ENCODE measurements around the gene ARFRP1.

The ARFRP1 gene

GRCh38 chr20:63749597-63750508 lies 42.1 kb upstream of the ARFRP1 start:
- Histone ChIP-seq H3K36me3 (ENCODE audit: control insufficient read depth, insufficient read depth, low read length) (peaks cover 9% of the 10 kb centered on the region), H3K27me3 (ENCODE audit: control insufficient read depth, insufficient read depth, low read length) (no peaks in the 10 kb centered on the region), H3K4me3 (ENCODE audit: low read length) (no peak overlapping the region), H3K9me3 (ENCODE audit: control insufficient read depth, insufficient read depth, low read length) (no peaks in the 10 kb centered on the region), H3K4me1 (ENCODE audit: control insufficient read depth, insufficient read depth, low read length) (peaks cover 3% of the 10 kb centered on the region), H3K27ac (ENCODE audit: low read length) (no peak overlapping the region)
- no CpG with 5 or more reads among the region's 16 CpGs for WGBS (ENCODE audit: insufficient coverage, insufficient read length)
- DNase-seq (ENCODE audit: low read depth, low spot score): no peak

GRCh38 chr20:63748934-63749270 lies 41.1 kb upstream of the ARFRP1 start:
- WGBS (ENCODE audit: insufficient coverage, insufficient read length): no CpG with 5 or more reads among the region's 11 CpGs
- Histone ChIP-seq H3K4me3 (ENCODE audit: low read length) (no peak overlapping the region), H3K36me3 (ENCODE audit: control insufficient read depth, insufficient read depth, low read length) (peaks cover 9% of the 10 kb centered on the region), H3K9me3 (ENCODE audit: control insufficient read depth, insufficient read depth, low read length) (no peaks in the 10 kb centered on the region), H3K27me3 (ENCODE audit: control insufficient read depth, insufficient read depth, low read length) (no peaks in the 10 kb centered on the region), H3K27ac (ENCODE audit: low read length) (no peak overlapping the region), H3K4me1 (ENCODE audit: control insufficient read depth, insufficient read depth, low read length) (peaks cover 3% of the 10 kb centered on the region)
- DNase-seq (ENCODE audit: low read depth, low spot score): no peak

GRCh38 chr20:63748070-63748933 lies 40.5 kb upstream of the ARFRP1 start:
- Histone ChIP-seq H3K27me3 (ENCODE audit: control insufficient read depth, insufficient read depth, low read length) (no peaks in the 10 kb centered on the region), H3K36me3 (ENCODE audit: control insufficient read depth, insufficient read depth, low read length) (peaks cover 9% of the 10 kb centered on the region), H3K27ac (ENCODE audit: low read length) (no peak overlapping the region), H3K9me3 (ENCODE audit: control insufficient read depth, insufficient read depth, low read length) (no peaks in the 10 kb centered on the region), H3K4me3 (ENCODE audit: low read length) (no peak overlapping the region), H3K4me1 (ENCODE audit: control insufficient read depth, insufficient read depth, low read length) (peaks cover 3% of the 10 kb centered on the region)
- no CpG with 5 or more reads among the region's 20 CpGs for WGBS (ENCODE audit: insufficient coverage, insufficient read length)
- no peak for DNase-seq (ENCODE audit: low read depth, low spot score)

- Histone ChIP-seq H3K36me3 (ENCODE audit: control insufficient read depth, insufficient read depth, low read length) (peaks cover 9% of the 10 kb centered on the region), H3K9me3 (ENCODE audit: control insufficient read depth, insufficient read depth, low read length) (no peaks in the 10 kb centered on the region), H3K4me3 (ENCODE audit: low read length) (no peak overlapping the region), H3K27me3 (ENCODE audit: control insufficient read depth, insufficient read depth, low read length) (no peaks in the 10 kb centered on the region), H3K4me1 (ENCODE audit: control insufficient read depth, insufficient read depth, low read length) (peaks cover 3% of the 10 kb centered on the region), H3K27ac (ENCODE audit: low read length) (no peak overlapping the region)
- no peak for DNase-seq (ENCODE audit: low read depth, low spot score)
- no CpG with 5 or more reads among the region's 13 CpGs for WGBS (ENCODE audit: insufficient coverage, insufficient read length)
These were observed 39.9 kb upstream of the ARFRP1 start for GRCh38 chr20:63747622-63748069.

- Histone ChIP-seq H3K9me3 (ENCODE audit: control insufficient read depth, insufficient read depth, low read length) (no peaks in the 10 kb centered on the region), H3K4me1 (ENCODE audit: control insufficient read depth, insufficient read depth, low read length) (peaks cover 4% of the 10 kb centered on the region), H3K27ac (ENCODE audit: low read length) (no peak overlapping the region), H3K36me3 (ENCODE audit: control insufficient read depth, insufficient read depth, low read length) (peaks cover 5% of the 10 kb centered on the region), H3K4me3 (ENCODE audit: low read length) (no peak overlapping the region), H3K27me3 (ENCODE audit: control insufficient read depth, insufficient read depth, low read length) (no peaks in the 10 kb centered on the region)
- no peak for DNase-seq (ENCODE audit: low read depth, low spot score)
- WGBS (ENCODE audit: insufficient coverage, insufficient read length): no CpG with 5 or more reads among the region's 47 CpGs
These were observed 39.1 kb upstream of the ARFRP1 start for GRCh38 chr20:63746751-63747315.

- DNase-seq (ENCODE audit: low read depth, low spot score): no peak
- no peak overlapping the region for H3K27ac ChIP-seq (ENCODE audit: low read length)
- no peaks in the 10 kb centered on the region for H3K9me3 ChIP-seq (ENCODE audit: control insufficient read depth, insufficient read depth, low read length)
- peaks cover 2% of the 10 kb centered on the region for H3K4me1 ChIP-seq (ENCODE audit: control insufficient read depth, insufficient read depth, low read length)
- H3K36me3 ChIP-seq (ENCODE audit: control insufficient read depth, insufficient read depth, low read length): peaks cover 5% of the 10 kb centered on the region
- H3K4me3 ChIP-seq (ENCODE audit: low read length): no peak overlapping the region
- no peaks in the 10 kb centered on the region for H3K27me3 ChIP-seq (ENCODE audit: control insufficient read depth, insufficient read depth, low read length)
- WGBS (ENCODE audit: insufficient coverage, insufficient read length): no CpG with 5 or more reads among the region's 26 CpGs
These were observed 38.4 kb upstream of the ARFRP1 start for GRCh38 chr20:63745961-63746731.

GRCh38 chr20:63745424-63745805 lies 37.6 kb upstream of the ARFRP1 start:
- Histone ChIP-seq H3K27ac (ENCODE audit: low read length) (no peak overlapping the region), H3K36me3 (ENCODE audit: control insufficient read depth, insufficient read depth, low read length) (peaks cover 5% of the 10 kb centered on the region), H3K9me3 (ENCODE audit: control insufficient read depth, insufficient read depth, low read length) (no peaks in the 10 kb centered on the region), H3K4me1 (ENCODE audit: control insufficient read depth, insufficient read depth, low read length) (peaks cover 1% of the 10 kb centered on the region; the same call in 1 of the 2 replicates), H3K4me3 (ENCODE audit: low read length) (no peak overlapping the region), H3K27me3 (ENCODE audit: control insufficient read depth, insufficient read depth, low read length) (no peaks in the 10 kb centered on the region)
- WGBS (ENCODE audit: insufficient coverage, insufficient read length): no CpG with 5 or more reads among the region's 15 CpGs
- DNase-seq (ENCODE audit: low read depth, low spot score): no peak

- DNase-seq (ENCODE audit: low read depth, low spot score): no peak
- Histone ChIP-seq H3K27ac (ENCODE audit: low read length) (no peak overlapping the region), H3K4me3 (ENCODE audit: low read length) (no peak overlapping the region), H3K4me1 (ENCODE audit: control insufficient read depth, insufficient read depth, low read length) (peaks cover 1% of the 10 kb centered on the region; the same call in 1 of the 2 replicates), H3K27me3 (ENCODE audit: control insufficient read depth, insufficient read depth, low read length) (no peaks in the 10 kb centered on the region), H3K9me3 (ENCODE audit: control insufficient read depth, insufficient read depth, low read length) (no peaks in the 10 kb centered on the region), H3K36me3 (ENCODE audit: control insufficient read depth, insufficient read depth, low read length) (peaks cover 5% of the 10 kb centered on the region)
- WGBS (ENCODE audit: insufficient coverage, insufficient read length): no CpG with 5 or more reads among the region's 25 CpGs
These were observed 37.0 kb upstream of the ARFRP1 start for GRCh38 chr20:63744574-63745423.

- no peak overlapping the region for H3K27ac ChIP-seq (ENCODE audit: low read length)
- H3K27me3 ChIP-seq (ENCODE audit: control insufficient read depth, insufficient read depth, low read length): no peaks in the 10 kb centered on the region
- peaks cover 5% of the 10 kb centered on the region for H3K36me3 ChIP-seq (ENCODE audit: control insufficient read depth, insufficient read depth, low read length)
- no peaks in the 10 kb centered on the region for H3K9me3 ChIP-seq (ENCODE audit: control insufficient read depth, insufficient read depth, low read length)
- H3K4me3 ChIP-seq (ENCODE audit: low read length): no peak overlapping the region
- DNase-seq (ENCODE audit: low read depth, low spot score): no peak
- WGBS (ENCODE audit: insufficient coverage, insufficient read length): no CpG with 5 or more reads among the region's 4 CpGs
- H3K4me1 ChIP-seq (ENCODE audit: control insufficient read depth, insufficient read depth, low read length): peaks cover 1% of the 10 kb centered on the region; the same call in 1 of the 2 replicates
These were observed 36.4 kb upstream of the ARFRP1 start for GRCh38 chr20:63744158-63744557.

Measured in iPS DF 6.9 (cell line).